BLaER1 (cell line): ENCODE measurements around the gene RFX3.

ENCODE experiments used
- H3K27ac ChIP-seq: shearing (Covaris generic); formaldehyde crosslinking; 2 replicates; pipeline ENCODE4 v1.8.1; 2022
- H3K27me3 ChIP-seq: shearing (Covaris generic); formaldehyde crosslinking; 2 replicates; pipeline ENCODE4 v1.8.1; 2022
- H3K36me3 ChIP-seq: shearing (Covaris generic); formaldehyde crosslinking; 2 replicates; pipeline ENCODE4 v1.8.1; 2022
- H3K4me1 ChIP-seq: shearing (Covaris generic); formaldehyde crosslinking; 2 replicates; pipeline ENCODE4 v1.8.1; 2022
- H3K4me2 ChIP-seq: shearing (Covaris generic); formaldehyde crosslinking; 2 replicates; pipeline ENCODE4 v1.8.1; 2022
- H3K4me3 ChIP-seq: shearing (Covaris generic); formaldehyde crosslinking; 2 replicates; pipeline ENCODE4 v1.8.1; 2022
- H3K9ac ChIP-seq: shearing (Covaris generic); formaldehyde crosslinking; 2 replicates; pipeline ENCODE4 v1.8.1; 2022
- H3K9me3 ChIP-seq: shearing (Covaris generic); formaldehyde crosslinking; 2 replicates; pipeline ENCODE4 v1.8.1; 2022
- H4K20me1 ChIP-seq: shearing (Covaris generic); formaldehyde crosslinking; 2 replicates; pipeline ENCODE4 v1.8.1; 2022
- Cebpa-rat ChIP-seq: shearing (Covaris generic); IDR thresholded peaks from 2 replicates; pipeline ENCODE4 v1.8.1; 2022

Gene RFX3

DNA sequence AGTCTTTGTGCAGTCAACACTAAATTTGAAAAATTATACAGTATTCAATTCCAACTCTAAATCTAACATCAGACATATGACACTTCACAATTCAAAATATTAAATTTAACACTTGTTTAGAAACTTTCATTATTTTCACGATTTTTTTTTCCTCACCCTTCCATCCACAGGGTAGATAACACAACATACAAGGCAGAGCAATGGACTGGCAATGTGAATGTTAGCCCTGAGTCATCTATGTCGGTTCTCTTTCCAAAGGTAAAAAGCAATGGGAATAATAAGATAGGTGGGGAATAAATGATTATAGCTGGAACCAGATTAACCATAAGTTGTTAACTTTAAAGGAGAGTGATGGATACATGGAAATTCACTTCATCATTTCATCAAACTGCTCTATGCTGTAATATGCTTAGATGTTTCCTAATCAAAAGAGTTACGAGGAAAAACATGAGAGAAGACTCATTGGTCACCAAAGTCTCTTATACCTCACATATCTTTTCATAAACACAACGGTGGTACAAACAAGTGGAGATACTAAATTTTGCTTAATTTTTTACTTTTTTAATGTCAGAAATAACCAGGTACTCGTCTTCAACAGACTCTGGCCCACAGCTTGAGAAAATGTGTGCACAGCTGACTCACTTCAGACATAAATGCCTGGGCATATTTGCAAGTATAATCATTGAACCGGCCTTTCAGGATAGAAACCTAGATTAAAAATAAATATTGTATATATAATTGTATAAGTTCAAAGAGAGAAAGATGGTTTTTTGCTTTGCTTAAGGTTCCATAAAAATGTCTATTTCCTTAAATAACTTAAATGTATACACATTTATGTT, 23.0 kb downstream of the RFX3 start:
- Histone ChIP-seq H4K20me1 (0 out of 2 replicates have a peak, but pooled peaks cover 4% of the 10 kb centered on the region), H3K4me3 (no peak overlapping the region), H3K36me3 (peaks cover 7% of the 10 kb centered on the region; the same call in 1 of the 2 replicates), H3K4me1 (0 out of 2 replicates have a peak, but pooled peaks cover 3% of the 10 kb centered on the region), H3K9ac (no peak overlapping the region), H3K27me3 (no peaks in the 10 kb centered on the region), H3K9me3 (no peaks in the 10 kb centered on the region), H3K27ac (no peak overlapping the region), H3K4me2 (no peak overlapping the region)
- TF ChIP-seq Cebpa-rat: no peak

DNA sequence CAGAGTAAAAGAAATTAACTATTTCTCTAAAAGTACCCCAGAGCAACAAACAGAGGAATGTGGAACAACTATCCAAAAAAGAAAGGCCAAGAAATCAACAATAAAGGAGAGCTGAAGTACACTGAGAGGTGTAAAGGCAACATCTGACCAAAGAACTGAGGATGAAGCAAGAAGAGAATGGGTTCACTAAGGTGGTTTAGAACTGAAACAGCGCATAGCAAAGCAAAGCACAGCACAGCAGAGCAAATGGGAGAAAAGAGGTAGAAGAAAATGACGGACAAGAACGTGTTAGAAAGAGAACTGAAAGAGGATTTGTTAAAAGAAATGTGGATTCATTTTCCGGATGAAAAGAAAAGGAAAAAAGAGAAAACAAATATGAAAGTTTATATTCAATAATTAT, 25.8 kb downstream of the RFX3 start:
- Histone ChIP-seq H3K4me1 (no peaks in the 10 kb centered on the region), H3K36me3 (peaks cover 7% of the 10 kb centered on the region; the same call in 1 of the 2 replicates), H3K4me2 (no peak overlapping the region), H3K9ac (no peak overlapping the region), H4K20me1 (0 out of 2 replicates have a peak, but pooled peaks cover 4% of the 10 kb centered on the region), H3K4me3 (no peak overlapping the region), H3K9me3 (no peaks in the 10 kb centered on the region), H3K27me3 (no peaks in the 10 kb centered on the region), H3K27ac (no peak overlapping the region)
- no peak for TF ChIP-seq Cebpa-rat

DNA sequence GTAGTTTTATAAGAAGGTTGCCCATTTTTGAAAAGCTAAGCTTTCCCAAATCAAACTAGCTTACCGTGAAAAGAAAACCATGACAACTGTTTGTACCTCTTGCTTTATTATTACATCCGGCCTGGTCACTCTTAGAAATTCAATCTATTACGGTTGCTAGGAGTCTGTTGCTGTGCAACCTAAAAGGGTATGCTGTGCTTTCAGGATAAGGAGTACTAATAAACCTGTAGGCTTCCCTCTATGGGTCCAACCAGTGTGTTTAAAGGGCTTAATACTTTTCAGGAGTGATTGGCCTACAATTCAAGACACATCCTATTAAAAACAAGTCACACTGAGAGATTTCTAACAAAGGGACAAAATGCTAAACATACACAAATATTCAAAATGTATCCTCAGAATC, 27.1 kb downstream of the RFX3 start:
- H3K9ac ChIP-seq: no peak overlapping the region
- no peaks in the 10 kb centered on the region for H3K9me3 ChIP-seq
- H3K36me3 ChIP-seq: peaks cover 7% of the 10 kb centered on the region; the same call in 1 of the 2 replicates
- no peaks in the 10 kb centered on the region for H3K27me3 ChIP-seq
- 0 out of 2 replicates have a peak, but pooled peaks cover 4% of the 10 kb centered on the region for H4K20me1 ChIP-seq
- H3K4me1 ChIP-seq: no peaks in the 10 kb centered on the region
- no peak overlapping the region for H3K4me2 ChIP-seq
- no peak for TF ChIP-seq Cebpa-rat
- no peak overlapping the region for H3K4me3 ChIP-seq
- H3K27ac ChIP-seq: no peak overlapping the region

DNA sequence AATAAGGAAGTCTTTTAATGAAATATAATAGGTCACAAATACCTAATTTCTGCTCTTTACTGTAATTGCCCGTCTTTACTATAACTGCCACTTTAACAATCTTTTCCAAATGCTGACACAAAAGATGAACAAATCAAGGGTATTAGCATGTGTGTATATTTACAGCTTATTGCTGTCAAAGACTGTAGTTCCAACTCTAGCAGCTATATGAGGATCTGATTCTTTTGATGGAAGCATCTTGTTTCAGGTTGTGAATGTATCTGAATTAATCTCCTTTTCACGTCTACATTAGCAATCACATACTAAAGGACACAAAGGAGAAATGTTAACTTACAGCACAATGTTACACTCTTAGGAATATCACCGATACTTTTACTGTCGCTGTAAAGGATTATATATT, 27.9 kb downstream of the RFX3 start:
- no peak for TF ChIP-seq Cebpa-rat
- Histone ChIP-seq H3K4me1 (no peaks in the 10 kb centered on the region), H3K27me3 (no peaks in the 10 kb centered on the region), H4K20me1 (0 out of 2 replicates have a peak, but pooled peaks cover 4% of the 10 kb centered on the region), H3K9me3 (no peaks in the 10 kb centered on the region), H3K4me2 (no peak overlapping the region), H3K27ac (no peak overlapping the region), H3K9ac (no peak overlapping the region), H3K36me3 (peaks cover 7% of the 10 kb centered on the region; the same call in 1 of the 2 replicates), H3K4me3 (no peak overlapping the region)

DNA sequence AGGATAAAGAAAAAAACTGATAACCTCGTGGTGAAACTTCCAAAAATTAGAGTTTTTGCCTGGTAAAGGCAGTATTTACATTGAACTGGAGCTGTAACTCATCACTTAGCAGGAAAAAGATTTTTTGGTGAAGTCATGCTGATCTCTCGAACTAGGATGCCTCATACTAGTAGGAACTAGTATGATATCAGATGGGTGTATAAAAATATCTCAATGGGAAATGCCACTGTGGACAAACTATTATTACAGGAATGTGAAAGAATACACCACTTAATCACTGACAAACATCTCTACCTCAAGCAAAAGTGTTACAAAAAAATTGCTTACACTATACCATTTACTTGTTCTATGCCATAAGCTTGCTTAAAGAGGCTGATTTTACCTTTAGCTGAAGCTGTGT, 28.4 kb downstream of the RFX3 start:
- Histone ChIP-seq H3K27me3 (no peaks in the 10 kb centered on the region), H4K20me1 (0 out of 2 replicates have a peak, but pooled peaks cover 4% of the 10 kb centered on the region), H3K4me2 (no peak overlapping the region), H3K9ac (no peak overlapping the region), H3K9me3 (no peaks in the 10 kb centered on the region), H3K27ac (no peak overlapping the region), H3K4me3 (no peak overlapping the region), H3K4me1 (no peaks in the 10 kb centered on the region), H3K36me3 (peaks cover 7% of the 10 kb centered on the region; the same call in 1 of the 2 replicates)
- no peak for TF ChIP-seq Cebpa-rat

DNA sequence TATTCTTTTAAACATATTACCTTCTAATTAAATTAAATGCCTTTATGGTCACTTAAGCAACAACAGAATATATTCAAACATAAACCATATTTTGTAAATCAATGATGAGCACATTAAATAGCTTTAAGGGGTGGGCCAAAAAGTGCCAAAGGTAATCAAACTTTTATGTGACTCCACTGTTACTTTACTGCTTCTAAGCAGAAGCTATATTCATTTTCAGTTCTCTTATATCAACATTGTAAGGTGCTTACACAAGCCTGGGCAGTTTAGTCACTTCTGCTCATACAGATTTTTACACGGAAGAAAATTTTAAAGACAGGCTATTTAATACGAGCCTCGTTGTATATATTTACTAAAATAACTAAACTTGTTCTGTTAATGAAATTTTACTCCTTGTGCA, 29.9 kb downstream of the RFX3 start:
- Histone ChIP-seq H3K36me3 (no peaks in the 10 kb centered on the region), H3K4me1 (no peaks in the 10 kb centered on the region), H3K27me3 (no peaks in the 10 kb centered on the region), H3K9me3 (no peaks in the 10 kb centered on the region), H4K20me1 (0 out of 2 replicates have a peak, but pooled peaks cover 4% of the 10 kb centered on the region), H3K4me2 (no peak overlapping the region), H3K9ac (no peak overlapping the region), H3K27ac (no peak overlapping the region), H3K4me3 (no peak overlapping the region)
- TF ChIP-seq Cebpa-rat: no peak

DNA sequence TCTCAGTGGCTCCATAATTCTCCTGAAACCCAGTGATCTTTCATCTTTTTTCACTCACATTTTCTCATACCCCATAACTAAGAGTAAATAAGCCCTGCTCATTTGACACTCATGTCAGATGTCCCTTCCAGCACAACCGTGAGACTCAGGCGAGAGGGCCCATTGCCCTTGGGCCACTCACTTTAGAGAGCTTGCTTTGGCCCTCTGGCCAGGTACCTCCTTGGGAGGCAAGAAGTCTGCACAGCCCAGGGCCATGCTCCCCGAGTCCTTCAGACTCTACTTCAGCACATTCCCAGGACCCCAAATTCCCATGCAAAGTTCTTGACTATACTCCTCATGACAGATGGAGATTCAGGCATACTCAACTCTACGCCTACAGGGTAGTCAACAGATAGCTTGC, 33.6 kb downstream of the RFX3 start:
- H3K4me2 ChIP-seq: no peak overlapping the region
- no peaks in the 10 kb centered on the region for H3K27me3 ChIP-seq
- H3K4me3 ChIP-seq: no peak overlapping the region
- no peak for TF ChIP-seq Cebpa-rat
- no peak overlapping the region for H3K9ac ChIP-seq
- H3K4me1 ChIP-seq: no peaks in the 10 kb centered on the region
- H4K20me1 ChIP-seq: no peaks in the 10 kb centered on the region
- H3K36me3 ChIP-seq: 0 out of 2 replicates have a peak, but pooled peaks cover 3% of the 10 kb centered on the region
- no peaks in the 10 kb centered on the region for H3K9me3 ChIP-seq
- no peak overlapping the region for H3K27ac ChIP-seq

DNA sequence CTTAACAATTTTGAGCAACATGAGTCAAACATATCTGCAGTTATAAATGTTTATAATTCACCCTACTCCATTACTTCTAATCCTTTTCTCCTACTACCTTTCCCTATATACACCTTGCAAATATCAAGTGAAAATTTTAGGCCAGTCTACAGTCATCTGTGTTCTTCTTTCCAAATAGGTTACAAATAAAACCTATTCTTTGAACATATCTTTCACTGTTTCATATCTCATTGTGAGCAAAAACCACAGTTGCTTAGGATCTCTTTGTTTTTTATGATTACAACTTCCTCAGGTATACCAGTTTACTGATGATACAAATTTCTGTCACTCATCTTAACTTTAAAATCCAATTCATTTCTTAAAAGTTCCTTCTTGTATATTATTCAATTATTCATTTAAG, 34.4 kb downstream of the RFX3 start:
- no peak overlapping the region for H3K4me2 ChIP-seq
- H3K27me3 ChIP-seq: no peaks in the 10 kb centered on the region
- H3K36me3 ChIP-seq: 0 out of 2 replicates have a peak, but pooled peaks cover 3% of the 10 kb centered on the region
- no peak overlapping the region for H3K4me3 ChIP-seq
- no peak overlapping the region for H3K27ac ChIP-seq
- H4K20me1 ChIP-seq: no peaks in the 10 kb centered on the region
- H3K9ac ChIP-seq: no peak overlapping the region
- no peak for TF ChIP-seq Cebpa-rat
- H3K9me3 ChIP-seq: no peaks in the 10 kb centered on the region
- H3K4me1 ChIP-seq: no peaks in the 10 kb centered on the region

DNA sequence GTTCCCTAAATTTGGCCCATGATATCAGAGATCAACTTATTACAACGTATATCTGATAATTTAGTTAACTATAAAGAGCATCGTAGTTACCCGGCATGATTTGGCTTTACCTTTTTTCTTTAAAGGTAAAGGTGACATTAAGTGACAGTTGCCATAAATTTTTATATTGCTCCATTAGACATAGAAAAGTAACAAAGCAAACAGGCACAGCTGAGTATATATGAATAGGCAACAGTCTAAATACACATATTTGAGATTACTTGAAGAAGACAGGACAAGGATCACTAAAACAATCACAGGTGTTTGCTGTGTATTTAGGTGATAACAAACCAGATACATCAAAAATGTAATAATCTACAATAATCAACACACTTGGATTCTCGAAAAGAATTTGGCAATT, 34.8 kb downstream of the RFX3 start:
- Histone ChIP-seq H3K27ac (no peak overlapping the region), H3K9me3 (no peaks in the 10 kb centered on the region), H3K4me2 (no peak overlapping the region), H3K4me3 (no peak overlapping the region), H3K27me3 (no peaks in the 10 kb centered on the region), H4K20me1 (no peaks in the 10 kb centered on the region), H3K36me3 (0 out of 2 replicates have a peak, but pooled peaks cover 3% of the 10 kb centered on the region), H3K9ac (no peak overlapping the region), H3K4me1 (no peaks in the 10 kb centered on the region)
- no peak for TF ChIP-seq Cebpa-rat

DNA sequence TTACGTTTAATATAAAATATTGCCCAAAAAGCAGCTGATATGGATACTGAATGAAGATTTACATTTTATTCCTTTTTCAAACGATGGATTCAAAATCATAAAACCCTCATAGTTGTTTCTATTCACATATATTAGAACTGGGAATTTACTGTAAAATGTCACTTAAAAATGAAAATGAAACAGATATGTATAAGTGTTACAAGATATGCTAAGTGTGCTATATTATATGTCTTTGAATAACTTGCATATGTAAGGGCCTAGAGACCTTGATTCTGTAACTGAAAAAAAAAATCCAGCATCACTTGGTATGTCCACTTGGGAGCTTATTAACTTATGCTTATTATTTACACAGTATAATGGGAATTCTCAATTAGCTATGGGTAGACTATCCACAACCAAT, 43.2 kb downstream of the RFX3 start:
- Histone ChIP-seq H3K9me3 (peaks cover 14% of the 10 kb centered on the region), H4K20me1 (no peaks in the 10 kb centered on the region), H3K9ac (no peak overlapping the region), H3K27me3 (no peaks in the 10 kb centered on the region), H3K4me2 (no peak overlapping the region), H3K36me3 (peaks cover 40% of the 10 kb centered on the region), H3K4me1 (peaks cover 7% of the 10 kb centered on the region; the same call in 1 of the 2 replicates), H3K4me3 (no peak overlapping the region), H3K27ac (no peak overlapping the region)
- TF ChIP-seq Cebpa-rat: no peak
